Kidney capillary endothelial cell (primary cell): ENCODE measurements around the gene EME1.
A peak's percentile ranks its signal among the peaks of the same experiment; 100 is the strongest.
"Not testable (repeated sequence)": the region's sequence is repeated elsewhere in the genome, so short reads cannot be mapped to it uniquely, and the experiment has no call there.

Experiments used
- DNase-seq: peaks from one replicate; pipeline ENCODE4 v3.0.0-alpha.2; 2018; ENCODE audit warnings: low spot score

The EME1 gene

DNA sequence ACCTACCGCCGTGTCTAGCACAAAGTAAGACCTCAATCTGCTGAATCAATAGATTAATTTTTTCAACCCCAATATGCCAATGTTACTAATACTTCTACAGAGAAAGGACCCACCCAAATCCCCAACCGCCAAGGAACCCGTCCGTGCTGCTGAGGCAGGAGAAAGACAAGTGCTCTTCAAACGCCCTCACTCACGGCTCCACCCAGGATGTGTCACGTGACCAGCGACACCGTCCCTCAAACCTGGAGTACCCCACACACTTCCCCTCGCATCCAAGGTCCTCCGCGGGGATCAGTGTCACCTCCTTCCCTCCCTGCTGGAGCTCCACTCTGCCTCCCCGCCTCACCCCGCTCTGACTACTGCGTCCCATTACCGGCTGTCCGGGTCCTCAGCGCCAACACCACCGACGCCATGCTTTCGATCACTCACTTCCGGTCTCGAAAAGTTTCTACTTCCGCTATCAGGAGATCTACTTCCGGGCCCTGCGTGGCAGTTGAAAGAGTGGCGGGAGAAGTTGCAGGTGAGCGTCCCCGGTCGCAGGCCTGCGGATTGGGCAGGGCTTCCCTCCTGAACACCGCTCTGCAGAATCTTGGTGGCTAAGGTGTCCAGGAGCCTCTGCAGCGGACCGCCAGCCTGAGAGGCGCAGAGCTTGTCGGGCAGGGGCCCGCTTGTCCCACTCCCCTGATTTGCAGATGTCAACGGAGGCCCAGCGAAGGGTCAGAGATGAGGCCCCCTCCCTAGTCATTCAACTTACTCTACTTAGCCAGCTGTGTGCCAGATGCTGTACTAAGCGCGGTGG is at the start of gene EME1, which contains the start of gene MRPL27:
Gene EME1 (plus strand): TSS at position 472 of the 799 bp plus-strand sequence. CDS start 1,980 bp downstream, outside the sequence.
Gene MRPL27 (minus strand): TSS at position 427 of the 799 bp plus-strand sequence. CDS start 14 bp downstream, at position 413.
- DNase-seq, result peak; percentile 81

DNA sequence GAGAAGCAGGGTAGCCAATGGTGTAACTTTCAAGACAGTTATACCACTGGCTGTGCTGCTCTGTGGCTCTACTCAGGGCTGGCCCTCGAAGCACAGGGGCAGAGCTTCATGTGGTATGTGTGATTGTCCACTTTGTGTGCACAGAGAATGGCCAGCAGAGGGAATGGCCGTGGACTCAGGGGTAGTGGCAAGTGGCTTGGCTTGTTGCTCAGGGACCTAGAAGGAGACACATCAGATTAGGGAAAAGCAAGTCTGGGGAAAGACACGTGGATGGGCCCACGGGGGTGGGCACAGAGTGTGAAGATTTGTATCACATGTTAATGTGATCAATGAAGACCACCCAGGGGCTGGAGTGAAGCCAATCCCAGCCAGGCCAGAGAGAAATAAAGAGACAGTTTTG is 47.1 kb upstream of the EME1 start:
- no peak for DNase-seq

DNA sequence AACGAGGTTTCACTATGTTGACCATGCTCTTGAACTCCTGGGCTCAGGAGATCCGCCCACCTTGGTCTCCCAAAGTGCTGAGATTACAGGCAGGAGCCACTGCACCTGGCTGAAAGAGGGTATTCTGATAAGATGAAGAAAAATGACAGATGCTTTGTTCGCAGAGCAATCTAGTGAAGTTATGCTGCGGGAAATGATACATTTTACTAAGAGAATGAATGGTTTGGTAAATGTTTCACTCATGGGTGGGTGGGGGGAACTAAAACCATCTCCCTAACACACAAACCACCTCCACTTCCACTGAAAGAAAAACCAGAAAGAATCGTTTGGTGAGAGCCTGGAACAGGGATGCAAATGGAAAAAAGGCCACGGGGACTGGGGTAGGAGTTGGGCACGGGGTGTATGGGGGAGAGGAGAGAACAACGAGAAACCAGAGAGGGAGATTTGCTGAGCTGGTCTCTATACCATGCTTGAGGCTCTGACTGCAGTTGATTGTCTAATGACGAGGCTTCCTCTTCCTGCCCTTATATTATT is 46.1 kb upstream of the EME1 start:
- no peak for DNase-seq

DNA sequence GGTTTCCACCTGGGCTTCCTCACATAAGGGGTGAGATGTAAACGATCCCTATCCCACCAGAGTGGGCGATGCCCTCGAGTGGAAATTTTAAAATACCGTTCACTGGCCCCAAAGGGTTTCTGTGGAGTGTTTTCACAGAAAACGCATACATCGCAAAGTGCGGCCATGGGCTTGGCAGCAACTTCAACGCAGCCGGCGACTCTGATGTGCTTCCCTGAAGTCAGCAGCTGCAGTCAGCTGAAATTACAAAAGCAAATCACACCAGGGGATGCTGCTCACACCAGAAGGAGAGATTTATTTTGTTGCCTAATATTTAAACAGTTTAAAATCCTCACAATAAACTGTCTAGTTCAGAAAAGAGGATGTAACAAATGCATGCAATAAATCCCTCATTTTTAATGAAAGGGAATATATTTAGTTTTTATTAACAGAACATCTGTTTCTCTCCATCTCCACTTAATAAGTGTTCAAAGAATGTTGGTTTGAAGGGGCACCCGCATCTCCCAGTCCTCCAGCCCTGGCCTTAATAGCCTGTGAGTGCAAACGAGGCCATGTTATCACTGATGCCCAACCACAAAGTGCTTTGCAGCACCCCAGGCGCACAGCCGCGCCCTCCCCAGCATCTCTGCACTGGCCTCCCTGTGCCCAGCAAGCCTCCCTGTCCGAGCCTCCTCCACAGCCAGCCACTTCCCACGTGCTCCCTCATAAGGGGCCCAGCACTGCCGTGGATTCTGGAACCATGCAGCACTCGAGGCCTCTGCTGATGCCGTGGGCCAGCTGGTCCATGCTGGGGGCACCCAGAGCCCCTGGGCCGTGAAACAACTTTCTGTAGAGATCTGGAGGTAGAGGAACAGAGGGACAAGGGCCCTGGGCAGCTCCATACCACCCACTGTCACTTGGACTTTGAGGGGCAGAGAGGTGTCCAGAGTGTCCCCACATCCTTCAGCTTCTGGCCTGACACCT is 44.4 kb upstream of the EME1 start:
- DNase-seq, result no peak

DNA sequence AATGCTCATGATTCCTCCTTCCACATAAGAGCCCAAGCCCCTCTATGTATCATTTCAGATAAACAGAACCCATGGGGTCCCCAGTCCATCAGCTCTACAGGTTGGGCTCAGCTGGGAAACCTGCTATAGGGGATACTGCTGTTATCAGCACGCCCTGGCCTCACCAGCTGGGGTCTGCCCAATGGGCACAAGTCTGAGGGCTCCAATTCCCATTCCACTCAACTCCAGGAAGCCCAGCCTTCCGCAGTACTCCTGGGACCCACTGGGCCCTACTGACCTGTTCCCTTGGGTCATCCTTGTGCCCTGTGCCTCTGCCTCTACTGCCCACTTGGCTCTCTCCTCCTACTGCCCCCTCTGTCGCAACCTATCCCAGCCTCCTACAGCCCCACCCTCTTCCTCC is 43.3 kb upstream of the EME1 start:
- DNase-seq, result no peak

GRCh38 chr17:50330151-50330775 is 42.8 kb upstream of the EME1 start:
- no peak for DNase-seq

- DNase-seq, result no peak
Observed at GRCh38 chr17:50331085-50331791, 41.8 kb upstream of the EME1 start.

DNA sequence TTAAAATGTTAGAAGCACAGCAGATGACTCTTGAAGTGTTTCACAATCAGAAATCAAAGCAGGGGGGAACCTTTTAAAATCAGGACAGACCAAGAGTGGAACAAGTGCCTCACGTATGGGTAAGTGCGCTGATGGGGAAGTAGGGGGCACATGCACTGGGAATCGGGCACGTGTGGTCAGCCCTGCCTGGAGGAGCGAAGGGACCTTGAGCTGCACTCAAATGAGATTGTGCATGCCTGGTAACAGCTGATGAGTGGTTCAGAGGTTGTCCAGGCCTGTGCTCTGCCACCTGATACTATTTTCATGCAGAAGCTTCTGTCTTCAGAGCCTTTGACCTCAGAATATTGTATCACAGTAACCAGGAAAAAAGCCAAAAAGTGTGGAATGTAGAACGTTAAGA is 40.8 kb upstream of the EME1 start:
- no peak for DNase-seq

DNA sequence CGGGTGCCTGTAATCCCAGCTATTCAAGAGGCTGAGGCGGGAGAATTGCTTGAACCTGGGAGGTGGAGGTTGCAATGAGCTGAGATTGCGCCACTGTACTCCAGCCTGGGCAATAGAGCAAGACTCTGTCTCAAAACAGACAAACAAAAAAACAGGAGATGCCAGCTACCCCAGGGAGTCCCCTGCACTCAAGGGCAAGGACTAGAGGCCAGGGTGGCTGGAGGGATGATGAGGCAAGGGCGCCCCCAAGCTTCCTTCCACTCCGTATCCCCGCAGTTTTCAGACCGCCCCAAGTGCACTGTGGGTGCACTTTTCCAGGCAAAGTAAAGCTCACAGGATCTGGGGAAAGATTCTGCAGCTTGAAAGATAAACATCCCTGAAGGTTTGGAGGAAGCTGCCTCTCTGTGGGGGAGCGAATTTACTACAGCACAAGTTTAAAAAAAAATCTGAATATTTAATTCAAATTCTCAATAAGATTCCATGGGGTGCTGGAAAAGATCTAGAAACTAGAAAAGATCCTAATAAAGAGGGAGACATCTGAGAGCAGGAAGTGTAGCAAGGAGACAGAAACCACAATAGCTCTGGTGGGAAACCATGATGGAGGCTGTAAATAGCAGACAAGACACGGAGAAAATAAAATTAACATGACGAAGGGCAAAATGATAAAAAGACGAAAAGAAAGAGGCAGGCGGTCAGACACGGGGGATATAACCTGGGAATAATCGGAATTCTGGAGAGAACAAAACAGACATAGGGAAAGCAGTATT is 39.6 kb upstream of the EME1 start:
- DNase-seq, result not testable (repeated sequence)

- no peak for DNase-seq
Observed at GRCh38 chr17:50337956-50338355, 35.1 kb upstream of the EME1 start.

DNA sequence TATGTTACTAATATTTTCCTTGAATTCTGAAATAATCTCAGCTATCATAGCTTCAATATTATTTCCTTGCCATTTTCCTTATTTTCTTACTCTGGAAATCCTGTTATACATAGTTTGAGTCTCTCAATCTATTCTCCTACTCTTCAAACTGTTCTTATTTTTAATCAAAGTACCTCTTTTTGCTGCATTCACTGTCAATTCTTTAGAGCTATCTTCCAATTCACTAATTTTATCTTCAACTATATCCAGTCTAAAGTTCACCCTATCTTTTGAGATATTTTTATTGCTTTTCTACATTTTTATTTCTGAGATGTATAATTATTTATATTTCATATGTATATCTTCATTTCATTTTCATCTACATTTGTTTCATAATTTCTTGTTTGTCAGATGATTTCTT is 34.4 kb upstream of the EME1 start:
- no peak for DNase-seq

DNA sequence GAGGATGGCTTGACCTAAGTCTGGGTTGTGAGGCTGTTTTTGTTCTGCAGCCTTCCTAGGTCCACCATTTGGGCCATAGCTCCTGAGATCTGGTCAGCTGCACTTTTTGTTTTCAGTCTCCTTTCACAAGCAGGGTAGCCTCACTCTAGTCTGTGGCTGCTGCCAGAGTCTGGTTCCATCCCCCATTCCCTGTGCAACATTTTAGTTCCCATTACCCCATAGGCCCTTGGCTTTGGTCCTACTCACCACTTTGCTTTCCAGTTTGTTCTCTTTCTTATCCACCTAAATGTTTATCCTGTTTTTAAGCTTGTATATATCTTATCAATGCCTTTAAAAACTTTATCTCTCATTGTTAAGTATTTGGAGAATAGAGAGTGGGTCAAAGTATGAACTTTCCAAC is 33.6 kb upstream of the EME1 start:
- no peak for DNase-seq

- no peak for DNase-seq
Observed at GRCh38 chr17:50344731-50345365, 28.2 kb upstream of the EME1 start.

GRCh38 chr17:50345432-50346312 is 27.4 kb upstream of the EME1 start, which contains the start of gene XYLT2:
TSS of gene XYLT2 (plus strand) at chr17:50346126. CDS start at chr17:50346141, 15 bp downstream.
- peak; percentile 81 for DNase-seq

DNA sequence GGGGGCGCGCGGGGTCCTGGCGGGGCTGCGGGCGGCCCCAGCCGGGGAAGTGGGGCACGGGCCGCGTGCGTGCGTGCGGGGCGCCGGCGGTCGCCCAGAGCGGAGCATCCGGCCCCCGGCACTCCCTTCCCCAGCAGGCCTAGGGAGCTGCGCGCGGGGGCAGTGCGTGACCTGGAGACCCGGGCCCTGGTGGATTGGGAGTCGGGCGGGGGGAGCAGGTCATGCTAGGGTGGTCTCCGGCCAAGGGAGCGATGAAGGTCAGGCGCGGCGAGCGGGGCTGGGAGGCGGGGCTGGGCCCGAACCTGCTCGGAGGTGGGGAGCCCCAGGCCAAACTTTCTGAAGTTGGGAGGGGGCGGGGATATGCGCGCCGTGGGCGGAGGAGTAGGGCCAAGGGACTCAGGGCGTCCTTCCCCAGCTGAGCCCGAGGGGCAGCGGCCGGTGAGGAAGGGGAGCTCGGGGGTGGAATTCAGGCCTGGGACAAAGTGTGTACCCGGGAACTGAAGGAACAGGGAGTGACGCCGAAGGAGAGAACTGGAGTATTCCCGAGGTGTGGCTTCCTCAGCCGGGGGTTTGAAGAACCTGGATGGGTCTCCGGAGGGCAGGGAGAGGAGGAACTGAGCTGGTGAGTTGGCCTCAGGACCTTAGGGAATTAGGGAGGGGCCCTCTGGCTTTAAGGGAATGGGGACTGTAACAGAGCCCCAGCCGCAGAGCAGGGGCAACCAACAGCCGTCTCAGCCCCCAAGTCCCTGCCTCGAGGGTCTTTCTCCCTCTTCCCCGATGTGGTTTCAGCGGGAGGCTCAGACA is 26.5 kb upstream of the EME1 start:
- DNase-seq, result no peak

DNA sequence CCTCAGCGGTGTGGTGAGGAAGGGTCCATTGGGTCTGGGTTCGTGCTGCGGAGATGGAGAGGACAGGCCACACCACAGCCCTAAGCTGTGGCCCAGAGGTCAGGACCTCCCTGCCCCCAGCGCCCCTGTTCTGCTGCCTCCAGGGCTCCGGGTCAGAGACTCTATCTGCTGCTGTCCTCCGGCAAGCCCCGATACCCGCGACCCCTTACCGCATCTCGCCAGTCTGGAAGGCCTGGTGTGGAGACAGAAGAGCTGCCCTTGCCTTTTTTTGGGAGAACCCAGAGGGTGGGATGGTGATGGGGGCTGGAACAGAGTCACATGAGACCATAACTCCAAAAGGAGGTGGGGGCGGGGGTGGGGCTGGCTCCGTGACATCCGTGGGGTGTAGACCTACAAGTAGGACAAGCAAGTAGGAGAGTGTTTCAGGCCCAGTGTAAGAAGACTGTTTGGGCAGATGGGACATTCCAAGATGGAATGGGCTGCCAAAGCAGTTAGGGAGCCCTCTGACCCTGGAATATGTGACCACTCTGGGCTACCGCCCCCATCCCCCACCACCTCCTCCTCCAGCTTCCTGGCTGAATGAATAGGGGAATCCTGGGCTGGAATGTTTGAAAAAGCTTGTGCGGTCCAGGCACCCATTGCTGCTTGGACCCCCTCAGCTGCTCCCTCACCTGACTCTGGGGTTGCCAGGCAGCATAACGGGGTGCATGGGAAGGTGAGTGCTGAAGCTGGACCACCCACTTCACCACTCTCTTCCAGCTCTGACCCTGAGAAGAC is 25.7 kb upstream of the EME1 start:
- DNase-seq, result no peak

- no peak for DNase-seq
Observed at GRCh38 chr17:50347894-50348291, 25.1 kb upstream of the EME1 start.
